ENCODE measurements around the gene QSER1. TPM values are rescaled to one million over a fixed set of nuclear protein-coding genes. Genes with fewer than 3 reads are reported as not detected.

The QSER1 gene
- total RNA-seq, 2 experiments from 2014 or later = 10.1 to 12.3 TPM

DNA sequence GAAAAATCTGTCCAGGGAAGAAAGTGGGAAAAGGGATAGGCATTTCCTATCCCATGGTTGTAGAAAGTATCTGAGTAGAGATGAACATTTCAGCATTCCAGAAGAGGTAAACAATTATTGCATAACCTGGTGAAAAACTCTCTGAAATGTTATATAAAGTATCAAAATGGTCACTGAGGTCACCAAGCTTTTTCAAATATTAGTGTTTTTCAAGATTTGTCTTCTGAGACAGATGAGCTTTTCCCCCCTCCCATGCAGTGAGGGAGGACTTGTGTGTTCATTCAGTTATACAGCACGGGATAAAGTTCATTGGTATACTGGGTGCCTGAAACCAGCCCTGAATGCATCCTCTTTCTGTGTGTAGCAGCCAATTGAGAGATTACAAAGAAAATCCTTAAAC, 121.1 kb downstream of the QSER1 start:
- Mint-ChIP-seq H3K9me3 (no peaks in the 10 kb centered on the region), H3K27ac (no peak overlapping the region), H3K36me3 (ENCODE audit: low read depth) (no peaks in the 10 kb centered on the region), H3K4me1 (ENCODE audit: low read depth) (peaks cover 56% of the 10 kb centered on the region), H3K27me3 (ENCODE audit: low read depth) (peaks cover 9% of the 10 kb centered on the region), H3K4me3 (no peak overlapping the region)
- DNase-seq = no peak
- CTCF ChIA-PET = interaction anchor here (0.7 kb wide), 1 partner anchor 52 kb away, joined by 3 read pairs; no protein-coding TSS in a partner anchor
- intact Hi-C loops (cut with micrococcal nuclease) = loop anchor here (5.0 to 10.0 kb wide), 4 partner anchors 429 to 1231 kb away; partner anchors contain the start of genes CD59, EIF3M and PAX6

DNA sequence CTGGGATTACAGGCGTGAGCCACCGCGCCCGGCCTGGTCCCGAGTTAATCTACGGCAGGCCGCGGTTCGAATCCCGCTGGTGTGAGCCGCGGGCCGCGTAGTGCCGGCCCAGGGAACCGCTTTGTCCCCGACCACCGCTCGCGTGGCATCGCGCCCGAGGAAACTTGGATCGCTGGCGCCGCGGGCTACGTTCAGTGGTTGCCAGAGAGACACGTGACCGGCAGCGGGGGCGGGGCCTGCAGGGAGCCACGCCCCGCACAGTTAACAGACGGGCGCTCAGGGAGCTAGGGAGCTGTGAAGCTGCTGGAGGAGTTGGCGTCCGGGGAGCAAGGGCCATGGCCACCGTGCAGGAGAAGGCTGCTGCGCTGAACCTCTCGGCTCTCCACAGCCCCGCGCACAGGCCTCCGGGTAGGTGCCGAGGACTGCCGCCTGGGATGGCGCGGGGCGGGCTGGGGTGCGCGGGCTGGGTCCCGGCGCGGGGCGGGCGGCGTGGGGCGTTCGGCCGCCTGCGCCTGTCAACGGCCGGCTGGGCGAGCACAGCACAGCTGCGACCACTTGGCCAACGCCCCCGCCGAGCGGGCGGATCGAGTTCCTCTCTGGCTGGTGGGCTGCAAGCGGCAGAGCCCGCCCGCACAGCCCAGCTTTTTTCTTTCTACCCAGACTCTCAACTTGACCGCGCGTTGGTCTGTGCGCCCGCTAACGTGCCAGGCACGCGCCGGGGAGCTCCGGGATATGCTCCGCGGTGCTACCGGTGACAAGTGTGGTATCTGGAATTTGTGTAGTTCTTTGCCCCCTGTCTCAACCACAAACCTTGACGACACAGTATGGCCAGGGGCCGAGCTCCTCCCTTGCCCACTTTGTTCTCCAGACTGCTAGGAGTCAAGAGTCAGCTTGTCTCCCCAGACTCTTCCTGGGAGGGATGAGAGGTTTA, 123.3 kb downstream of the QSER1 start, which contains the start of gene DEPDC7:
TSS of gene DEPDC7 (plus strand) at position 258 of the 931 bp plus-strand sequence. CDS start at position 336, 78 bp downstream.
- intact Hi-C loops (cut with micrococcal nuclease) = loop anchor here (1.0 to 10.0 kb wide), 3 partner anchors 23 to 1229 kb away; partner anchors contain the start of genes EIF3M and TCP11L1
- Mint-ChIP-seq H3K27ac (no peak within 1 kb of the TSS), H3K27me3 (ENCODE audit: low read depth) (peaks cover 9% of the 10 kb centered on the region), H3K4me3 (peak within 1 kb of the TSS; percentile 84), H3K4me1 (ENCODE audit: low read depth) (peaks cover 53% of the 10 kb centered on the region), H3K9me3 (no peaks in the 10 kb centered on the region), H3K36me3 (ENCODE audit: low read depth) (no peaks in the 10 kb centered on the region)
- CTCF ChIA-PET = interaction anchor here (1.0 to 1.2 kb wide), 4 partner anchors 47 to 207 kb away, joined by 3 to 6 read pairs (median 6); no protein-coding TSS in a partner anchor
- peak; percentile 84 for DNase-seq

DNA sequence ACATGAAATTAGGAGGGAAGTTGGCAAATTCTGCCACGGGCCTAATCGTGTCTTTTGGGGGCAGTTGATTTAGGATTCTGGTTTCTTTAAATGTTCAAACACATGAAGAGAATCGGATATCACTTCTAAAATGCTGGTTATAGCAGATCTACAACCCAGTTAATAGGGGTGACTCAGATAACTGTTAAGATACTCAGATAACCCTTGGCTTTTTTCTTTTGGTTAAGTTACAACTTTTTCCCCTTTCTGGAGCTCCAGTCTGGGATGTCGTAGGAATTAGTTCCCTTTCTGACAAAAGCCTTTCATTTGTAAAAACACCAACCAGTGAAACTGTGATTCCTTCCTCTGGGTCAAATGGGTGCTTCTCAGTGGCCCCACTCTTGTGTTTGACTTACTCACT, 124.0 kb downstream of the QSER1 start:
- CTCF ChIA-PET = interaction anchor here (0.6 to 1.3 kb wide), 5 partner anchors 8 to 208 kb away, joined by 3 to 6 read pairs (median 4); partner anchors contain the start of gene TCP11L1
- DNase-seq = no peak
- intact Hi-C loops (cut with micrococcal nuclease) = loop anchor here (10.0 kb wide), 2 partner anchors 432 to 1228 kb away; partner anchors contain the start of gene EIF3M
- Mint-ChIP-seq H3K36me3 (ENCODE audit: low read depth) (no peaks in the 10 kb centered on the region), H3K27ac (no peak overlapping the region), H3K4me1 (ENCODE audit: low read depth) (peaks cover 51% of the 10 kb centered on the region), H3K4me3 (peak overlapping the region; percentile 74), H3K27me3 (ENCODE audit: low read depth) (peaks cover 9% of the 10 kb centered on the region), H3K9me3 (no peaks in the 10 kb centered on the region)

DNA sequence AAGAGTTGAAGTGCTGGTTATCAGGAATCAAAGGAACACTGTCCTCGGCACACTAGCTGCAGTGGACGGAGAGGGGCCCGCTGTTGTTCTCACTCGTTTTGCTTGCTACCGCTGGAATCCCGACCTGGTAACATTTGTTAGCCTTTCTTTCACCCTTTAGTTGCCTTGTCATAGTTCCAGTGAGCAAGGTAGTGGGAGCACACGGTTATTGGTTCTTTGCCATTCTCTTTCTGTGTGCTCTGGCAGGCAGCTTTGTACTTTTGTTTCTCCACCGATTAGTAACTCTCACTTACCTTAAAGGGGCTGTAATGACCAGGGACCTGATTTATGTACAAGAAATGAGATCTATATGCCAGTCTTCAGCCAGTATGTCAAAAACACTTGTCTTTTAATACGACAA, 124.9 kb downstream of the QSER1 start:
- CTCF ChIA-PET = interaction anchor here (0.7 to 1.3 kb wide), 3 partner anchors 9 to 180 kb away, joined by 3 to 5 read pairs (median 4); partner anchors contain the start of gene TCP11L1
- H3K27ac Mint-ChIP-seq = no peak overlapping the region
- no peak for DNase-seq
- intact Hi-C loops (cut with micrococcal nuclease) = loop anchor here (10.0 kb wide), 2 partner anchors 433 to 1227 kb away; partner anchors contain the start of gene EIF3M
- H3K4me1 Mint-ChIP-seq (ENCODE audit: low read depth) = peaks cover 51% of the 10 kb centered on the region
- H3K27me3 Mint-ChIP-seq (ENCODE audit: low read depth) = peaks cover 9% of the 10 kb centered on the region
- no peaks in the 10 kb centered on the region for H3K36me3 Mint-ChIP-seq (ENCODE audit: low read depth)
- H3K9me3 Mint-ChIP-seq = no peaks in the 10 kb centered on the region
- no peak overlapping the region for H3K4me3 Mint-ChIP-seq

DNA sequence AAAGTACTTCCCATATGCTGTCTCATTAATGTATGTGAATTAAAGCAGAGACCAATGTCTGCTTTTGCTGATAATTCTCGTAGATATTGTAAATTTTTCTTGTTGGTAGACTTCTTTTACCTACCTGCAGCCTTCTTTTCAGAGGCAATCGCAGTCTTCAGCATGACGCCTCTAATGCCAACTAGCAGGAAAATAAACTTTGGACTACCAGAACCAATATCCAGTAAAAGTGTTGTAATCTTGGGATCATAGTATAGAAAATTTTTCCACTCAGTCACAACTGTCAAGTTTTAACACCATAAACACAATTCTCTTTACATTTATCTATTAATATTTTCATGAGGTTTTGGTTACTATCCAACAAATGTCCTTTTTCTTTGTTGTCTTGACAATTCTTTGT, 125.4 kb downstream of the QSER1 start:
- Mint-ChIP-seq H3K4me1 (ENCODE audit: low read depth) (peaks cover 46% of the 10 kb centered on the region), H3K36me3 (ENCODE audit: low read depth) (no peaks in the 10 kb centered on the region), H3K27ac (no peak overlapping the region), H3K4me3 (no peak overlapping the region), H3K9me3 (no peaks in the 10 kb centered on the region), H3K27me3 (ENCODE audit: low read depth) (peaks cover 9% of the 10 kb centered on the region)
- DNase-seq = no peak
- intact Hi-C loops (cut with micrococcal nuclease) = loop anchor here (10.0 kb wide), 2 partner anchors 433 to 1227 kb away; partner anchors contain the start of gene EIF3M
- CTCF ChIA-PET = interaction anchor here (0.7 to 1.3 kb wide), 2 partner anchors 22 to 180 kb away, joined by 3 to 5 read pairs; partner anchors contain the start of gene TCP11L1

DNA sequence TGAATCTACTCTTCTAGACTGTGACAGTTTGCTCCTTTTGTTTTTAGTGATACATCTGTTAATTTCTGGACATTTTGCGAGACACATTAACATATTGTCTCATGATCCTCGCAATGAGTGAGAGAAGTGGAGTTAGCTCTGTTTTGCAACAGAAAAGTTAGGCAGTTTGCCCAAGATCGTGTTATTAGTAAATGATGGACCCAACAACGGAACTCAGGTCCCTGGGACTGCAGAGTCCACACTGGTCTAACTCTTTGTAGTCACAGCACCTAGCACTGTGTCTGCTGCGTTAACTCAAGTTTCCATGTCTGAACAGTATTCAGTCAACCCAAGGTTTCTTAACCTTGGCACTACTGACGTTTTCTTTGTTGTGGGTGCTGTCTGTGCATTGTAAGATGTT, 126.2 kb downstream of the QSER1 start:
- intact Hi-C loops (cut with micrococcal nuclease) = loop anchor here (10.0 kb wide), 2 partner anchors 434 to 1226 kb away; partner anchors contain the start of gene EIF3M

DNA sequence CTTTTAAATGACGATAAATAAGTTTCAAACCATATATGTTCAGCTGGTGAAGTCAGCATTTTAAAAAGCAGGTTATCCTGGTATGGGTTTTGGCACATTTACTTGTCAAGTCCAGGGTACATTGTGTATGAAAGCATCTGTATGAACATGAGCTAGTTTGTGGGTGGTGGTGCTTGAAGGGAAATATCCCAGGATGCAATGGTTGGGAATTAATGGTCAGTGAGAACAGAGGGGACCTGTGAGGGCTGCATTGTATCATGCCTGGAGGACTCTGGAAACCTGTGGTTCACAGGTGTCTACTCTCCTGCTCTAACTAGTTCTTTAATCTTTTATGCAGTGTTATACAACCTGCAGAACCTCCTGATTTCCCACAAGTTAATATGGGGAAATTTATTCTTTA, 128.9 kb downstream of the QSER1 start:
- Mint-ChIP-seq H3K27me3 (ENCODE audit: low read depth) (peaks cover 5% of the 10 kb centered on the region), H3K4me3 (no peak overlapping the region), H3K36me3 (ENCODE audit: low read depth) (peaks cover 2% of the 10 kb centered on the region), H3K9me3 (no peaks in the 10 kb centered on the region), H3K27ac (no peak overlapping the region), H3K4me1 (ENCODE audit: low read depth) (peaks cover 31% of the 10 kb centered on the region)
- intact Hi-C loops (cut with micrococcal nuclease) = no loop called here
- no peak for DNase-seq
- CTCF ChIA-PET = interaction anchor here (0.6 to 2.3 kb wide), 2 partner anchors 44 to 846 kb away, joined by 5 to 9 read pairs; no protein-coding TSS in a partner anchor

More for the DNA sequence above, 126.2 kb downstream of the QSER1 start:
- Mint-ChIP-seq H3K9me3 (no peaks in the 10 kb centered on the region), H3K36me3 (ENCODE audit: low read depth) (no peaks in the 10 kb centered on the region), H3K4me3 (no peak overlapping the region), H3K27ac (no peak overlapping the region), H3K4me1 (ENCODE audit: low read depth) (peaks cover 40% of the 10 kb centered on the region), H3K27me3 (ENCODE audit: low read depth) (peaks cover 8% of the 10 kb centered on the region)
- no peak for DNase-seq
- CTCF ChIA-PET = no interaction called here

DNA sequence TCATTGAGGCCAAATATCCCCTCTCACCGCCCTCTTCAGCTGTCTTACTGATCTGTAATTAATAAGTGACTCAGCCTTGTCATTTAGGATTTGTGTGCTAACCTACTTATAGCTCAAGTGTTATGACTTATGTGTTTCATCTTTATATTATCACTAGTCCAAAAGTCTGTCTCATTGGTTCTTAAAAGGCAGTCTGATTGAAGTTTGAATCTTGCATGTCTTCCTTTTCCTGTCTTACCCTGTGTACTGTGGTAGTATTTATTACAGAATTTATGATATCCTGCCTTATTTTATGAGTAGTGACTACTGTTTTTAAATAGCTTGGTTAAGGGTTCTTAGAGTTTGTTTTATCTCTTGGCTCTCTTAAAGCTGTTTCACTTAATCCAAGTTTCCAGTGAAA, 129.3 kb downstream of the QSER1 start:
- H3K36me3 Mint-ChIP-seq (ENCODE audit: low read depth) = peaks cover 2% of the 10 kb centered on the region
- intact Hi-C loops (cut with micrococcal nuclease) = no loop called here
- H3K4me3 Mint-ChIP-seq = no peak overlapping the region
- peaks cover 27% of the 10 kb centered on the region for H3K4me1 Mint-ChIP-seq (ENCODE audit: low read depth)
- no peaks in the 10 kb centered on the region for H3K9me3 Mint-ChIP-seq
- no peak overlapping the region for H3K27ac Mint-ChIP-seq
- H3K27me3 Mint-ChIP-seq (ENCODE audit: low read depth) = peaks cover 5% of the 10 kb centered on the region
- DNase-seq = no peak
- CTCF ChIA-PET = interaction anchor here (0.6 to 2.3 kb wide), 4 partner anchors 13 to 846 kb away, joined by 3 to 9 read pairs (median 4); no protein-coding TSS in a partner anchor

DNA sequence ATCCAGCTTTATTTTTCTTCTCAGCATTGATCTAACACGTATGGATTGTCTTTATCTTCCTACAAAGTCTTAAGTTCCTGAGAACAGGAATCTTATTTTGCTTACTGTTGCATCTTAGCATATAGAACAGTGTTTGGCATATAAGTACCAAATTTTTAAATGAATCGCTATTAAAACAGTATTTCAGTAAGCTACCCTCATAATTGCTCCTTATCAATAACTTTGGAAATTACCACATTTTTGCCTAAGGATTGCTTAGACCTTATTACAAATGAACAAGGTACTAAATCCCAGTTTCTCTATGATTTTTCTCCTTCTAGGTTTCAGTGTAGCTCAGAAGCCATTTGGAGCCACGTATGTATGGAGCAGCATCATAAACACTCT, 132.7 kb downstream of the QSER1 start:
- DNase-seq = no peak
- Mint-ChIP-seq H3K27ac (no peak overlapping the region), H3K9me3 (no peaks in the 10 kb centered on the region), H3K27me3 (ENCODE audit: low read depth) (no peaks in the 10 kb centered on the region), H3K4me3 (no peak overlapping the region), H3K4me1 (ENCODE audit: low read depth) (peaks cover 19% of the 10 kb centered on the region), H3K36me3 (ENCODE audit: low read depth) (peaks cover 2% of the 10 kb centered on the region)
- CTCF ChIA-PET = interaction anchor here (1.3 to 1.4 kb wide), 2 partner anchors 40 to 41 kb away, joined by 3 to 5 read pairs; no protein-coding TSS in a partner anchor
- intact Hi-C loops (cut with micrococcal nuclease) = no loop called here

DNA sequence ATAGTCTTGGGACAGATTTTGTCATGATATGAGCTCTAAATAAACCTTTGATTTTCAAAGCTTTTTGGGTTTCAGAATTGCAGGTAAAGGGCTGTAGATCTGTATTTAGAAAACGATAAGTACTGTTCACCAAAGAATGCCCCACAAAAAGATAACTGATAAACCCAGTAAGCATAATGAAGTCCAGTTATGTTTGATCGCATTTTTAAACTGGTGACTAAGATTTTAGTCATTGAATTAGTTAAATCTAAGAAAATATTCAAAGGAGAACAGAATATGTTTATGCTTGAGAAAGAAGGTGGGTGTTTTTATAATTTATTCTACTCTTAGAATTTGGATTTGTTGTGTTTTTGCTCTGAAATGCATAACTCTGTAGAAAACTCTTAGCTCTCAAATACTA, 134.6 kb downstream of the QSER1 start:
- Mint-ChIP-seq H3K4me1 (ENCODE audit: low read depth) (peaks cover 9% of the 10 kb centered on the region), H3K4me3 (no peak overlapping the region), H3K27ac (no peak overlapping the region), H3K9me3 (no peaks in the 10 kb centered on the region), H3K27me3 (ENCODE audit: low read depth) (no peaks in the 10 kb centered on the region), H3K36me3 (ENCODE audit: low read depth) (peaks cover 5% of the 10 kb centered on the region)
- CTCF ChIA-PET = interaction anchor here (0.9 kb wide), 1 partner anchor 67 kb away, joined by 4 read pairs; no protein-coding TSS in a partner anchor
- DNase-seq = no peak
- intact Hi-C loops (cut with micrococcal nuclease) = no loop called here

DNA sequence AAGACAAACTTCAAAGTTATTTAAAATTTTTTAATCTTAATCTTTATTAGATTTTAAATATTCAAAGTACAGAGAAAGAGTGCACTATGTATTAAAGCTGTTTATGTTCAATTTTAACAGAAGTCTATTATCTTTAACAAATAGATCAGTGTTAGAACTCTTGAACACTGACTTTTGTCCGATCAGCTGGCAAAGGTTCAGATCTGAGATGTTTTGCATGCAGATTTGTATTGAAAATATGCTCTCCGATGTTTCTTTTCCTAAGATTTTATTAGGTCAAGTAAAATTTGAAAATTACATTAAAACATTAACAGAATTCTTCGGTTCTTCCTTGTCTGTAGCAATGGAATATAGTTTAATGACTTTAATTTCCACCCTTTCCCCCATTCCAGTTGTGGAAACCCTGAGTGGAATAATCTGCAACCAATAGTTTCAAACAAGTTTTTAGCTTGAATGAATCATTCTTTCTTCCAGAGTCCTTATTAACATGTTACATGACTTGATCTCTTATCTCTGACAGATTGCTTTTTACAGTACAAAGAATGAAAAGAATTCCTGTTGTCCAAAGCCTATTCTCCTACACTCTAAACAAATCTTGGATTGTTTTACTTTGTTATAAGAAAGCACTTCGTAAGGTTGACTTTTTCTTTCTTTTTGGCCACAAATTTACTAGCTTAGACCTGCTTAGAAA, 135.4 kb downstream of the QSER1 start:
- H3K4me1 Mint-ChIP-seq (ENCODE audit: low read depth) = peaks cover 8% of the 10 kb centered on the region
- no peaks in the 10 kb centered on the region for H3K9me3 Mint-ChIP-seq
- DNase-seq = no peak
- intact Hi-C loops (cut with micrococcal nuclease) = no loop called here
- CTCF ChIA-PET = no interaction called here
- H3K27ac Mint-ChIP-seq = no peak overlapping the region
- no peak overlapping the region for H3K4me3 Mint-ChIP-seq
- peaks cover 5% of the 10 kb centered on the region for H3K36me3 Mint-ChIP-seq (ENCODE audit: low read depth)
- no peaks in the 10 kb centered on the region for H3K27me3 Mint-ChIP-seq (ENCODE audit: low read depth)

DNA sequence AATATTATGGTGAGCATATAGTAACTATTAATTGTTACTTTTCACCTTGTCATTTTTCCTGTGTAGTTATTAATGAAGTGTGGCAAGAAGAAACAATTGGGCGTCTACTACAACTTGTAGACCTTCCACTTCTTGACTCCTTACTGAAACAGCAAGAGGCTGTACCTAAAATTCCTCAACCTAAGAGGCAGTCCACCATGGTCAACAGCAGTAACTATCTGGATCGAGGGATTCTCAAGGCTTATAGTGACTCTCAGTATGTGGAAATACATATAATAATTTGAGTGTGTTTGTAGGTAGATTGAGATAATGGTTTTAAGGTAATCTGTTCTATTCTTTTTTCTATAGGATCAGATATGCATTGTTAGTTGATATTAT, 135.9 kb downstream of the QSER1 start:
- Mint-ChIP-seq H3K36me3 (ENCODE audit: low read depth) (peaks cover 5% of the 10 kb centered on the region), H3K9me3 (no peaks in the 10 kb centered on the region), H3K27ac (no peak overlapping the region), H3K4me1 (ENCODE audit: low read depth) (peaks cover 8% of the 10 kb centered on the region), H3K27me3 (ENCODE audit: low read depth) (no peaks in the 10 kb centered on the region), H3K4me3 (no peak overlapping the region)
- intact Hi-C loops (cut with micrococcal nuclease) = no loop called here
- DNase-seq = no peak
- CTCF ChIA-PET = no interaction called here

Measured in activated naive CD4-positive, alpha-beta T cell treated with anti-CD3 and anti-CD28 coated beads for 36 hours (primary cell).